ENCODE data around the gene PALD1. TPM values are rescaled to one million over a fixed set of nuclear protein-coding genes. Genes with fewer than 3 reads are reported as not detected.

PALD1 gene
- total RNA-seq, 4 donors from 2014 or later = 1.4 to 5.2 (median 4.0) TPM

DNA sequence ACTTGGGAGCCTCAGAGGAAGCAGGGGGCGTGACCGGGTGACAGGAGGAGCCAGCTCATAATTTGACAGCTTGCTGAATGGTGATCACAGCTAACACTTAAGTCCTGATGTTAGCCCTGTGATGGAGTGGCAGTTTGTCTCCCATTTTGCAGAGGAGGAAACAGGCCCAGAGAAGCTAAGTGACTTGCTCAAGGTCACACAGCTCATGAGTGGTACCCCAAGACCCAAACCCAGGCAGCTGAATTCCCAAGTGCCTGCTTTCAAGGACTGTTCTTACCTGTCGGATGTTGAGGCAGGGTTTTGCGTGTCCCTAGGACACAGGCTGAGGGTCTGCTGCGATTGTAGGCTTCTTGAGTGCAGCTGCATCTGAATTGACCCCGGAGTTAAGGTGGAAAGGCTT, 51.7 kb downstream of the PALD1 start:
- intact Hi-C loops (cut with DNase I; ENCODE audit: low total_unique reads) (no loop called here), in situ Hi-C loops (cut with MboI; ENCODE audit: low pct_ligation_motif_present in 1 of 4, low pct_unique_long_range_greater_than_20kb in 1 of 4, low sequenced_read_pairs in 3 of 4) (loop anchor here in 1 of 4 donors (25.0 kb wide), 1 partner anchor 357 kb away; the partner anchor contains the start of gene PCBD1)
- no peak for DNase-seq
- Histone ChIP-seq H3K9me3 (no peaks in the 10 kb centered on the region), H3K36me3 (no peaks in the 10 kb centered on the region), H3K27me3 (no peaks in the 10 kb centered on the region), H3K27ac (no peak overlapping the region), H3K4me1 (no peaks in the 10 kb centered on the region), H3K4me3 (no peak overlapping the region)
- 87% methylated on average over 6 of the region's 6 CpGs; no CpG with 5 or more reads in 1 of the 2 donors for WGBS, 2 donors (ENCODE audit: low coverage in 1 of 2)
- TF ChIP-seq POLR2A (IDR thresholded peaks at IDR 0.05) (no peak), POLR2AphosphoS5 (IDR thresholded peaks at IDR 0.05) (no peak), EP300 (IDR thresholded peaks at IDR 0.05; ENCODE audit: low read depth) (no peak)
- TF ChIP-seq, protein P1, sequence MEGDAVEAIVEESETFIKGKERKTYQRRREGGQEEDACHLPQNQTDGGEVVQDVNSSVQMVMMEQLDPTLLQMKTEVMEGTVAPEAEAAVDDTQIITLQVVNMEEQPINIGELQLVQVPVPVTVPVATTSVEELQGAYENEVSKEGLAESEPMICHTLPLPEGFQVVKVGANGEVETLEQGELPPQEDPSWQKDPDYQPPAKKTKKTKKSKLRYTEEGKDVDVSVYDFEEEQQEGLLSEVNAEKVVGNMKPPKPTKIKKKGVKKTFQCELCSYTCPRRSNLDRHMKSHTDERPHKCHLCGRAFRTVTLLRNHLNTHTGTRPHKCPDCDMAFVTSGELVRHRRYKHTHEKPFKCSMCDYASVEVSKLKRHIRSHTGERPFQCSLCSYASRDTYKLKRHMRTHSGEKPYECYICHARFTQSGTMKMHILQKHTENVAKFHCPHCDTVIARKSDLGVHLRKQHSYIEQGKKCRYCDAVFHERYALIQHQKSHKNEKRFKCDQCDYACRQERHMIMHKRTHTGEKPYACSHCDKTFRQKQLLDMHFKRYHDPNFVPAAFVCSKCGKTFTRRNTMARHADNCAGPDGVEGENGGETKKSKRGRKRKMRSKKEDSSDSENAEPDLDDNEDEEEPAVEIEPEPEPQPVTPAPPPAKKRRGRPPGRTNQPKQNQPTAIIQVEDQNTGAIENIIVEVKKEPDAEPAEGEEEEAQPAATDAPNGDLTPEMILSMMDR (IDR thresholded peaks at IDR 0.05) = no peak

DNA sequence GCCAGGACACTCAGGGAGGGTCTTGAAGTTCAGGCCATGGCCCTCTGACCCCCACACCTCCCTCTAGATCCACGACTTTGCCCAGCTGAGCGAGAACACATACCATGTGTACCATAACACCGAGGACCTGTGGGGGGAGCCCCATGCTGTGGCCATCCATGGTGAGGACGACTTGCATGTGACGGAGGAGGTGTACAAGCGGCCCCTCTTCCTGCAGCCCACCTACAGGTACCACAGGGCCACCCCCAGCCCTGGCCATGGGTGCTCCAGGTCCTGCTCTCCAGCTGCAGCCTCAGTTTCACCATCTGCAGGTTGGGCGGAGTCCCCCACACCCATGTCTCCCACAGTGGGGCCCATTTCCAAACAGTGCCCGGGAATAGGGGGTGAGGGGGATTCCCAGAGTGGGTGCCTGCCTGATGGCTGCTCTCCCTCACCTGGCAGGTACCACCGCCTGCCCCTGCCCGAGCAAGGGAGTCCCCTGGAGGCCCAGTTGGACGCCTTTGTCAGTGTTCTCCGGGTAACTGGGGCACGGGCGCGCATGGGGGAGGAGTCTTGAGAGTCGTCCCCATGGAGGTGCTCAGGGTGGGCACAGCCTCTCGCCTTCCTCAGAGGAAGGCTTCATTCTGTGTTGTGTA, 54.1 kb downstream of the PALD1 start:
- no peaks in the 10 kb centered on the region for H3K9me3 ChIP-seq
- in situ Hi-C loops (cut with MboI; ENCODE audit: low pct_ligation_motif_present in 1 of 4, low pct_unique_long_range_greater_than_20kb in 1 of 4, low sequenced_read_pairs in 3 of 4) (loop anchor here in 1 of 4 donors (25.0 kb wide), 1 partner anchor 355 kb away; the partner anchor contains the start of gene PCBD1), intact Hi-C loops (cut with DNase I; ENCODE audit: low total_unique reads) (no loop called here)
- no peaks in the 10 kb centered on the region for H3K36me3 ChIP-seq
- no peak overlapping the region for H3K4me3 ChIP-seq
- H3K4me1 ChIP-seq = no peaks in the 10 kb centered on the region
- H3K27me3 ChIP-seq = no peaks in the 10 kb centered on the region
- H3K27ac ChIP-seq = no peak overlapping the region
- DNase-seq = no peak
- TF ChIP-seq POLR2AphosphoS5 (IDR thresholded peaks at IDR 0.05) (no peak), POLR2A (IDR thresholded peaks at IDR 0.05) (no peak)
- WGBS, 2 donors (ENCODE audit: low coverage in 1 of 2) = 88% methylated on average over 12 of the region's 17 CpGs; no CpG with 5 or more reads in 1 of the 2 donors

DNA sequence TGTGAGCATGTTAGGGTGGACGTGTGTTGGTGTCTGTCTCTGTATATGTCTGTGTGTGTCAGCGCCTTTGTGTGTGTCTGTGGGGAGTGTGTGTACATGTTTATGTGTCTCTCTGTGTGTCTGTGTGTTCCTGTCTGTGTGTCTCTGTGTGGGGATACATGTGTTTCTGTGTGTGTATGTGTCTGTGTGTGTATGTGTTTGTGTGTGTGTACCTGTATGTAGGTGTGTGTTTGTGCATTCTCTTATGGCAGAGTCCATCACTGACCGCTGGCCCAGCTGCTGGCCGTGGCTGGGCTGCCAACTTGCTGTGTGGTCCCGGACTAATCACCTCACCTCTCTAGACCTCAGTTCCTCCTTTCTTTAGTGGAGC, 54.6 kb downstream of the PALD1 start:
- H3K36me3 ChIP-seq = no peaks in the 10 kb centered on the region
- no peak overlapping the region for H3K4me3 ChIP-seq
- TF ChIP-seq EP300 (IDR thresholded peaks at IDR 0.05; ENCODE audit: low read depth) (no peak), POLR2A (IDR thresholded peaks at IDR 0.05) (no peak), POLR2AphosphoS5 (IDR thresholded peaks at IDR 0.05) (no peak)
- TF ChIP-seq, protein P1 (IDR thresholded peaks at IDR 0.05) = no peak
- no peaks in the 10 kb centered on the region for H3K27me3 ChIP-seq
- no peaks in the 10 kb centered on the region for H3K9me3 ChIP-seq
- no peak for DNase-seq
- 94% methylated on average over 5 of the region's 5 CpGs; no CpG with 5 or more reads in 1 of the 2 donors for WGBS, 2 donors (ENCODE audit: low coverage in 1 of 2)
- in situ Hi-C loops (cut with MboI; ENCODE audit: low pct_ligation_motif_present in 1 of 4, low pct_unique_long_range_greater_than_20kb in 1 of 4, low sequenced_read_pairs in 3 of 4) = loop anchor here in 1 of 4 donors (25.0 kb wide), 1 partner anchor 354 kb away; the partner anchor contains the start of gene PCBD1
- no peaks in the 10 kb centered on the region for H3K4me1 ChIP-seq
- intact Hi-C loops (cut with DNase I; ENCODE audit: low total_unique reads) = no loop called here
- H3K27ac ChIP-seq = no peak overlapping the region

DNA sequence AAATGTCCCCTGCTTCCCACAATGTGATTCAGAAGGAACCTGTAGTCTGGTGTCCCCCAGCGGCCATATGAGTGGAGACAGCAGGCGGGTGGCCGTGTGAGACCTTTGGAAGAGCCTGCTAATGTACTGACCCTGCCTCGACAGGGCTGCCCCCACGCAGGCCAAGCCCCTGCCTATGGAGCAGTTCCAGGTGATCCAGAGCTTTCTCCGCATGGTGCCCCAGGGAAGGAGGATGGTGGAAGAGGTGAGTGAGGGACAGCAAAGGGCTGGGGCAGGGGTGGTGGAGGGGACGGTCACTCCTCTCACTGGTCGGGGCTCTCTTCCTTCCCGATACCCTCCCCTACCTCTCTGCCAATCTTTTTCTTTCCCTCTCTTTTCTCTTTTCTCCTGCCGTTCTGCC, 55.7 kb downstream of the PALD1 start:
- in situ Hi-C loops (cut with MboI; ENCODE audit: low pct_ligation_motif_present in 1 of 4, low pct_unique_long_range_greater_than_20kb in 1 of 4, low sequenced_read_pairs in 3 of 4) (loop anchor here in 1 of 4 donors (25.0 kb wide), 1 partner anchor 353 kb away; the partner anchor contains the start of gene PCBD1), intact Hi-C loops (cut with DNase I; ENCODE audit: low total_unique reads) (no loop called here)
- Histone ChIP-seq H3K27ac (no peak overlapping the region), H3K9me3 (no peaks in the 10 kb centered on the region), H3K4me1 (no peaks in the 10 kb centered on the region), H3K27me3 (no peaks in the 10 kb centered on the region), H3K36me3 (no peaks in the 10 kb centered on the region), H3K4me3 (no peak overlapping the region)
- no peak for DNase-seq
- no peak for TF ChIP-seq POLR2A (IDR thresholded peaks at IDR 0.05)
- no peak for TF ChIP-seq EP300 (IDR thresholded peaks at IDR 0.05; ENCODE audit: low read depth)
- TF ChIP-seq, protein P1 (IDR thresholded peaks at IDR 0.05) = no peak
- TF ChIP-seq POLR2AphosphoS5 (IDR thresholded peaks at IDR 0.05) = no peak
- WGBS, 2 donors (ENCODE audit: low coverage in 1 of 2) = 86 to 100% methylated on average over 1 to 9 of the region's 10 CpGs
